ENCODE measurements around the gene EFCAB10.
"Not testable (repeated sequence)": the region's sequence is repeated elsewhere in the genome, so short reads cannot be mapped to it uniquely, and the experiment has no call there.

The EFCAB10 gene

DNA sequence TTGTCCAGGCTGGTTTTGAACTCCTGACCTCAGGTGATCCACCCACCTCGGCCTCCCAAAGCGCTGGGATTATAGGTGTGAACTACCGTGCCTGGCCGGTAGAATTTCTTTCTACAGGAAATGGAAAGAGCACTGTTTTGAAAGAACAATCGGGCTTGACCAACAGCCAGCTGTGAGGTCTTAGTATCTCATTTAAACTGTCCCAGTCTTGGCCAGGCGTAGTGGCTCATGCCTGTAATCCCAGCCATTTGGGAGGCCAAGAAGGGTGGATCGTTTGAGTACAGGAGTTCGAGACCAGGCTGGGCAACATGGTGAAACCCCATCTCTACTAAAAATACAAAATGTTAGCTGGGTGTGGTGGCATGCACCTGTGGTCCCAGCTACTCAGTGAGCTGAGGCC, 17.8 kb upstream of the EFCAB10 start:
- DNase-seq (ENCODE audit: low read depth) = not testable (repeated sequence)

DNA sequence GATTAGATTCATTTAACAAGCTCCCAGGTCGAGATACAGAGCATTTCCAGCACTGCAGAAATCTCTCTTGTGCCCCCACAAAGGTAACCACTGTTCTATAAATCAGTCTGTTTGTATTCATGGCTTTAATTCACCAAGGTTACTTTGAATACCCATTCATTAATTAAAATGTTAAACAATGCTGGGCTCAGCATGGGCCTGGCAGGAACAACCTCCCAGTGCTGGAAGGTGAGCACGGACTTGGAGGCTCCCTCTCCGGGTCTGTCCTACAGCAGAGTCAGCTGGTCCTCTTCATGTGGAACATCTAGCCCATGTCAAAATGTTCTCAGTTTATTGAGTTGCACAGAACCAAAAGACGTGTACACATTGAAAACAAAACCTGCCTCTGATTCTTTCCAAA, 15.6 kb upstream of the EFCAB10 start:
- no peak for DNase-seq (ENCODE audit: low read depth)

DNA sequence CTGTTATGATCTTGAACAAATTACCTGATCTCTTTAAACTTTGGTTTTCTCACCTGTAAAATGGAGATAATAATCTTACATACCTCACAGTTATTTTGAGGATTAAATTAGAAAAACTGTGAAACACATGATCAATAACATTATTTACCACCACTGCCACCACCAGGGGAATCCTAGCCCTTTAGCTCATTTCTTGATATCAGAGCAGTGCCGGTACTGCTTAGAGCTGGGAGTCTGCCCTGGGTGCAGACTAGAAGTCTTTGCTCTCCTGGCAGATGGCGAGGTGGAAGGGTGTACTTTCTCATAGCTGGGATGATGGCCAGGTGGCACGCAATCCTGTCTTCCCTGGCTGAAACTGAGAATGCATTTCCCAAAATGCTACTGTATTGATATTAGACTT, 12.7 kb upstream of the EFCAB10 start:
- DNase-seq (ENCODE audit: low read depth) = no peak

DNA sequence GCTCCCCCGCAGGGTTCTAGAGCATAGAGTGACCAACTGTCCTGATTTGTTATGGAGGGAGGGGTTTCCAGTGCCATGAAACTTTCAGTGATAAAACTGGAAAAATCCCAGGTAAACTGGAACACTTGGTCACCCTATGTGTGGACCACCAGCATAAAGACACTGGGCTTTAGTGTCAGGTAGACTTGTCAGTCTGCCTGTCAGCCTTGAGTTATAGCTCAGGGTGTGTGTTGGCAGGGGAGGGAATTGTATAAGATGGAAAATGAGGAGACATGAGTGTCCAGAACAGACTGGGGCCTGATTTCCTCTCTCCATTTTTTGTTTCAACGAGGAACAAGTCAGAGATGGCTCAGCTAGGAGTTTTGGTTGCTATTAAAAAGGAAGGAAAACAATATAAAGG, 10.2 kb upstream of the EFCAB10 start:
- no peak for DNase-seq (ENCODE audit: low read depth)

DNA sequence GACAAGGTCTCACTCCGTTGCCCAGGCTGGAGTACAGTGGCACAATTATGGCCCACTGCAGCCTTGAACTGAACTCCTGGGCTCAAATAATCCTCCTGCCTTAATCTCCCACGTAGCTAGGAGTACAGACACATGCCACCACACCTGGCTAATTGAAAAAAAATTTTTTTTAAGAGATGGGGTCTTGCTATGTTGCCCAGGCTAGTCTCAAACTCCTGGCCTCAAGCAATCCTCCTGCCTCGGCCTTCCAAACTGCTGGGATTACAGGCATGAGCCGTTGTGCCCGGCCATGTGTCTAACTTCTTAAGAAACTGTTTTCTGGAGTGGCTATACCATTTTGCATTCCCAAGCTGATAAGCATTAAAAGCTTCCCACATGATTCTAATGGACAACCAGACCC, 9.5 kb upstream of the EFCAB10 start:
- DNase-seq (ENCODE audit: low read depth) = no peak

DNA sequence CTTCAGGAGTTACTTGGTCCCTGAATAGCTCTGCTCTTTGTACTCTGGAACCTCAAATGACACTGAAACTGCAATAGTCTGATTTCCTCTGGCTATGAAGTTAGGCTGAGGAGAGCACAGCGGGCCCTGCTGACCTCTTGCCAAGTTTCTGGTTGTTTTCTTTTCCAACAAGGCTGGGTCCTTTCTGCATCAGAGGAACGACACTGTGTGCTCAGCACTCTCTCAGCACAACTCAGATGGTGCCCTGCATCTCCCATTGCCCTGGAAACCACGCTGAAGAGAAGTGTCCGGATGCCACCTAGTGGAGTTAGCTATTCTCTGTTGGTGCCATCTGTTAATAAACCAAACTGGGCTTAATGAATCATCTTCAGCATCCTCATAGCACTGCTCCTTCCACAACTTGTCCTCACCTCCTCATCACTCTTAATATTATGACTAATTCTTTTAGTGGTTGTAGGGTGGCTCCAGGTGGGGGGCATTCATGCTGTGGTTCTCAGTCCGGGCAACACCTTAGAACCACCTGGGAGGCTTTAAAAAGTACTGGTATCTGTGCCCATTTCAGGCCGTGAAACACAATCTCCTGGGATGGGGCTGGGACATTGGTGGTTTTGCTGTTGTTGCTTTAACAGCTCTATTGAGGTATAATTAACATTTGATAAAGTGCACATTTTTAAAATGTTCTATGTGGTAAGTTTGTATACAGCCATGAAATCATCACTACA, 8.2 kb upstream of the EFCAB10 start:
- DNase-seq (ENCODE audit: low read depth) = peak; percentile 68

DNA sequence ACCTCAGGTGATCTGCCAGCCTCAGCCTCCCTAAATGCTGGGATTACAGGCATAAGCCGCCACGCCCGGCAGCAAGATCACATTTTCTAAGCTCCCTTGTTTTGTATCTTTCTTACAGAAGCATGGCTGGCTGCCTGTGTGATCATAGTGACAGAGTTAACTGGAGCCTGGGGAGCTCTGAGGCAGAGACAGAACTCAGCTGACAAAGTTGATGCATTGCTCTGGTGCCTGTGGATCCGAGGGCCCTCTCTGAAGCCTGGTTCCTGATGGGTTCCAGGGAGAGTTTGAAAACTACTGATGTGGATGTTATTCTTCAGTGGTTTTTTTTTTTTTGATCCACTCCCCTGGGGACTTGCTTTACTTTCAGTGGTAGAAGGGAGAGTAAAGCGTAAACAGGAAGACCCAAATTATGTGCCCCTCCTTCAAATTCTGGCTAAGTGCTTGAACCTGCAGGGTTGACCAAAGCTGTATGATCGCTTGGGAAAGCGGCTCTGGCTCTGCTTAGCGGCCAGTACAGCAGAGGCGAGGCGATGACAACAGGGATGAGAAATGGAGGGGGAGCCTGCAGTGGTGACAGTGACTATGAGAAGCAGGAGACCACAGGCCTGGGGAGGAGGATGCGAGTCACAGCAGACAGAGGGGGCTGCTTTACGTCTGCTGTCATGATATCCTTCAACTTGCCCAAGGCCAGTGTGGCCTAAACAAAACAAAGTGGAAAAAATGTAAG, 6.8 kb upstream of the EFCAB10 start:
- DNase-seq (ENCODE audit: low read depth) = no peak

DNA sequence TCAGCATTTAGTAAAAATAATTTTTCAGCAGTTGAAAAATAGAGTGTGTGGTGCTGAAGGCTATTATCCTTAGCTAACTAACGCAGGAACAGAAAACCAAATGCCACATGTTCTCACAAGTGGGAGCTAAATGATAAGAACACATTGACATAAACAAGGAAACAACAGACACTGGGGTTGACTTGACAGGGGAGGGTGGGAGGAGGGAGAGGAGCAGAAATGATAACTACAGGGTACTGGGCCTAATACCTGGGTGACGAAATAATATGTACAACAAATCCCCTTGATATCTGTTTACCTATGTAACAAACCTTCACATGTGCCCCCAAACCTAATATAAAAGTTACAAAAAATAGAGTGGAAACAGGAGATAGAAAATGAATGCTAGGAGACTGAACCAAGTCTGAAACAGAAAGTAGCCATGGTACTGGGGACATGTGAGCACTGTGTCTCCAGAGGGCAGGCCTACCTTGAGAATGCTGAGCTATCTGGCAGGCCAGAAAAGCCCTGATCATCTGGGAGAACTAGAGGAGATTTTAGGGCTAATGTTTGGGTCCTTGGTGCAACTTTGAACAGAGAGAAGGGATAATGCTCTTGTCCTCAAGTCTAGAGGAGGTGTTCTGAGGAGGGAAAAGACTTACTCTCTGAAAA, 4.7 kb upstream of the EFCAB10 start:
- DNase-seq (ENCODE audit: low read depth) = no peak

DNA sequence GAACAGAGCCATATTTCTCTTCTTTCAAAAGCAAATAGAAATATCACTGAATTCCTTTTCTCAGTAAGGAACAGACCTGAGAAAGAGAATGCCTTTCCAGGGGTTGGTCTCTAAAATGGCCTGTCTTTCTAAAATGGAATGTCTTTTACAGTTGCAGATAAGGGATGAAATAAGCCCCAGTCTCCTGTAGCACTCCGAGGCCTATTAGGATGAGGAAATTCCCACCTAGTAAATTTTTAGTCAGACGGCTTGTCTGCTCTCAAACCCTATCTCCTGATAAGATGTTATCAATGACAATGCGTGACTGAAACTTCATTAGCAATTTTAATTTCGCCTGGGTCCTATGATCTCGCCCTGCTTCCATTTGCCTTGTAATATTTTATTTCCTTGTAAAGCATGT, 2.9 kb upstream of the EFCAB10 start:
- no peak for DNase-seq (ENCODE audit: low read depth)

DNA sequence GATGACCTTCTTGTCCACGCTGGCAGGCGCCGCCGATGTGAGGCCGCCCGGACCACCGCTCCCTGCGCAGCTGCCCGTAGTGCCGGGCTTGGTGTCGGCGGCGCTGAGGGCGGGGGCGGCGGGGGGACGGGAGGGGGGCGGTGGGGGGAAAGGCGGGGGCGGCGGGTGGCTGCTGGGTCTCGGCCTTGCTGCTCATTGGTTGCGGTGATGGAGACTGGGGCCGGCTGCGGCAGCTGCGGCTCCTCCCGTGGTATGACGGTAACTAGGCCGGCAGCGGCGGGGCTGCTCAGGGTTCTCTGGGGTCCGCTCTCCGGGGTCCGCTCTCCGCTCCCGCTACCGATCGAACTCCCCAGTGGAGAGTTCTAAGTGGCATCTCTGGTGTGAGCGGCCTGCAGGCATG, 1.8 kb upstream of the EFCAB10 start:
- DNase-seq (ENCODE audit: low read depth) = no peak

DNA sequence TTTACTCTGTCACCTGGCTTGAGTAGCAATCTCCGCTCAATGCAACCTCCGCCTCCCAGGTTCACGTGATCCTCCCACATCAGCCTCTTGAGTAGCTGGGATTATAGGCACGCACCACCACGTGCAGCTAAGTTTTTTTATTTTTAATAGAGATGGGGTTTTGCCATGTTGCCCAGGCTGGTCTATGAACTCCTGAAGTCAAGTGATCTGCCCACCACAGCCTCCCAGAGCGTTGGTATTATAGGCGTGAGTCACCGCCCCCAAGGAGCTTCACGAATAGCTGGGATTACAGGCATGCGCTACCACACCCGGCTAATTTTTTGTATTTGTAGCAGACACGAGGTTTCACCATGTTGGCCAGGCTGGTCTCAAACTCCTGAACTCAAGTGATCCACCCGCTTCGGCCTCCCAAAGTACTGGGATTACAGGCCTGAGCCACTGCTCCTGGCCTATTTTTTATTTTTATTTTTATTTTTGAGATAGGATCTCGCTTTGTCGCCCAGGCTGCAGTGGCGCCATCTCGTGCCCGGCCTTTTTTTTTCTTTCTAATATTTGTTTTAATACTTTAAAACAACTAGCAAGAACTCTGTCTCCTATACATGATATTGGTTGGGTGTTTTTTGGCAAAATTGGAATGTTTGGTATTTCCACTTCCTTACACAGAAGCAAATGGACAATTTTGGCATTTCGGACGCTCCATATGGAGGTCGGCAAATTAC, 1.1 kb downstream of the EFCAB10 start:
- DNase-seq (ENCODE audit: low read depth) = no peak

DNA sequence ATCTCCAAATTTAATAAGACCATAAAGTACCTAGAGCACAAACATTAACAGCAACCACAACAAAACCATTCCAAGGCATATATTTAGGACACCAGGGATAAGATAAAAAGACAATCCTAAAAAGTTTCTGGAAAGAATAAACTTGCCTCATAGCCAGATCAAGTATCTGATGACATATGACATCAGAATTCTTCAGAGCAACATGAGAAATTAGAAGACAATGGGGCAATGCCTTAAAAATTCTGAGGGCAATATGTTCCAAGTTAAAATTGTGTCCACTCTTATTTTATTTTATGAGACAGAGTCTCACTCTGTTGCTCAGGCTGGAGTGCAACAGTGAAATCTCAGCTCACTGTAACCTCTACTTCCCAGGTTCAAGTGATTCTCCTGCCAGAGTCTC, 2.8 kb downstream of the EFCAB10 start:
- DNase-seq (ENCODE audit: low read depth) = peak; percentile 7

DNA sequence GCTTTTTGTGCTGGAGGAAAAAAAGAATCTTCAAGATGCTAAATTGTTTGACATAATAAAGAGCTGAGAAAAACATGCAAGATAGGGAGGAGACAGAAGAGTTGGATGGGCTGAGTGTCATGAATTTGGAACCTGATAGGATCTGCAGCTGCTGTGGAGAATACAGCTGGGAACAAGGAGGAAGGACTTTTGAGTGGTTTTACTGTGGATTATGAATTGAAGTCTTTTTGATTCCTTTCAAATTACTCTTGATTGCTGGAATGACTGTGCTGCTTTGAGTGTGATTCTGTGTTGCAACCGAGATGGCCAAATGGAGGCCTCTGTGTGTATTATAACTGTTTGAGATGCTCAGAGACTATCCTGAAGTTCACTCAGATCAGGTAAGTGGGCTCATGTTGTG, 4.0 kb downstream of the EFCAB10 start:
- no peak for DNase-seq (ENCODE audit: low read depth)

DNA sequence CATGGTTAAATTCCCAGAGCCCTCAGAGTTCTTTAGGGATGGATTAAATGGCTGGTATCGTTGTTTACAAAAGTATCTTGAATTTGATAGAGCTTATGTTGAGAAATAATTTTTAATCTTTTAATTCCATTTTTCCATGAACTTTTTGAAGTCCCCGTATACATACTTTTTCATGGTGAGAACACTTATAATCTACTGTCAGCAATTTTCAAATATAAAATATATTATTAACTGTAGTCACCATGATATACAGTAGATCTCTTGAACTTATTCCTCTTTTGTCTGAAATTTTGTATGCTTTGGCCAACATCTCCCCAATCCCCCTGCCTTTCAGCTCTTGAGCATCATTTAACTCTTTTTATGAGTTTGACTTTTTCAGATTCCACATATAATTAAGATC, 9.4 kb downstream of the EFCAB10 start:
- no peak for DNase-seq (ENCODE audit: low read depth)

DNA sequence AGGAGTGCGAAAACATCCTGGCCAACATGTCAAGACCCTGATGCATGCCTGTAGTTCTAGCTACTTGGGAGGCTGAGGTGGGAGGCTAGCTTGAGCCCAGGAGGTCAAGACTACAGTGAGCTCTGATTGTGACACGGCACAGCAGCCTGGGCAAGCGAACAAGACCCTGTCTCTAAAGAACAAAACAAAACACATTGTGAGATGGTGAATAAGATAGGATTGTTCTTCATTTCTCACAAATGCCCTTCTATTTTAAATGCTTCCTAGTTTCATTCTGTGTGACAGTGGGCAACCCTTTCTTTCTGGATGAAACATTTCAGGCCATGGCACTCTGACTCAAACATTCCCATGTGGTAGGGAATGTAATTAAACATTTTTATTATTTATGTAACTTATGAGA, 13.5 kb downstream of the EFCAB10 start:
- no peak for DNase-seq (ENCODE audit: low read depth)

DNA sequence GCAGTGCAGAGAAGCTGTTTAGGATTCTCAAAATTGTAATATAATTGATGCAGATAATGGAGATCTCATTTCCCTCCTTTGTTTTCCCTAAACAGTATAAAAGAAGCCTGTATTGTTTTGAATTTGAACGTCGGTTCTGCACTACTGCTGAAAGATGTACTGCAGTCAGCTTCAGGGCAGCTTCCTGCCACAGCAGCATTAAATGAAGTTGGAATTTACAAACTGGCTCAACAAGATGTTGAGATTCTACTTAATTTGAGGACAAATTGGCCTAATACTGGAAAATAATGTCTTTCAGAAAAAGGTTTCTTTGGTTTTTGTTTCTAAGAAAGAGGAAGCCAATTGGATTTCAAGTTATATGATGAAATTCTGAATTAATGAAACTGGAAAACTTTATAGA, 14.3 kb downstream of the EFCAB10 start:
- no peak for DNase-seq (ENCODE audit: low read depth)

DNA sequence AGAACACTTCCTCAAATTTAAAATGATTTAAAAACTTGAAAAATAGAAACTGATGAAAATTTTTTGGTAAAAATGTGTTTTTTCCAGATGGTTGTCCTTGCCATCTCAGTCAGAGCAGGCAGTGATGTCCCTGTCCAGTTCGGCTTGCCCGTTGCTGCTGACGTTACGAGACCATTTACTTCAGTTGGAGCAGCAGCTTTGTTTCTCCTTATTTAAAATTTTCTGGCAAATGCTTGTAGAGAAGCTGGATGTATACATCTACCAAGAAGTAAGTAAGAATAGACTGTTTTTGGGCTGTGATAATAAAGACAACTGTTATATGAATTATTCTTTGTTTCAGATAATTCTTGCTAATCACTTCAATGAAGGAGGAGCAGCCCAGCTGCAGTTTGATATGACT, 16.1 kb downstream of the EFCAB10 start:
- no peak for DNase-seq (ENCODE audit: low read depth)

DNA sequence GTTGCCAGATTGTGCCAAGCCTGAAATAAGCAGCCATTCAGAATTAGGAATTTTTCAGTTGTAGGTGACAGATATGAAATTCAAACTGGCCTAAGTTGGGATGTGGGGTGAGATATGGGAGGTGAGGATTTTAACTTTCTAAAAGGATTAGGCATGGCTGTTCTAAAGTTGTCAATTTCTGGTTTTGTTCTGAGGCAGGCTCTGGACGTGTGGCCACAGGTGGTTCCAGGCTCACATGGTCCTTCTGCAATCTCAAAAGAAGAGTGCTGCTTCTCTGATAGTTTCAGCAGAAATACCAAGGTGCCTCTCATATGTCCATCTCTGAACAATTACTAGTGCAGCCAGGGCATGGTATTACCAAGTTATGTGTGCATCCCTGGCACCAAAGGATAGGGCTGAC, 21.4 kb downstream of the EFCAB10 start:
- no peak for DNase-seq (ENCODE audit: low read depth)

DNA sequence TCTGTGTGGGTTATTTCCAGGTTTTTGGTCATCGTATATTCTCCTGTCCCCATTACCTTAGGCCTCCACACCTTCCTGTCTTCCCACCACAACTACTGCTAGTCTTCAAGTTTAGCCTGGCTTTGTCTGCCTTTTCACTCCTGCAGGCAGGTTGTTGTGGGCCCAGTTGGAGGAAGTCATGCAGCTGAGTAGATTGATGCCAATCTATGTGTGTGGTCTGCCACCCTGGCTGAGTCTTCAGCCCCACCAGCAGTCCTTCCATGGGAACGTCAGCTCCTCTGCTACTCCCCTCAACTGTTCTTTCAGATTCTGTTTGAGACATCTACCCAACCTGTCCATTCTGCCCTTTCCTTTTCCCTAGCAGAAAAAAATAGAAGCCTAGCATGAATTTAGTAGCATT, 43.0 kb downstream of the EFCAB10 start:
- no peak for DNase-seq (ENCODE audit: low read depth)

DNA sequence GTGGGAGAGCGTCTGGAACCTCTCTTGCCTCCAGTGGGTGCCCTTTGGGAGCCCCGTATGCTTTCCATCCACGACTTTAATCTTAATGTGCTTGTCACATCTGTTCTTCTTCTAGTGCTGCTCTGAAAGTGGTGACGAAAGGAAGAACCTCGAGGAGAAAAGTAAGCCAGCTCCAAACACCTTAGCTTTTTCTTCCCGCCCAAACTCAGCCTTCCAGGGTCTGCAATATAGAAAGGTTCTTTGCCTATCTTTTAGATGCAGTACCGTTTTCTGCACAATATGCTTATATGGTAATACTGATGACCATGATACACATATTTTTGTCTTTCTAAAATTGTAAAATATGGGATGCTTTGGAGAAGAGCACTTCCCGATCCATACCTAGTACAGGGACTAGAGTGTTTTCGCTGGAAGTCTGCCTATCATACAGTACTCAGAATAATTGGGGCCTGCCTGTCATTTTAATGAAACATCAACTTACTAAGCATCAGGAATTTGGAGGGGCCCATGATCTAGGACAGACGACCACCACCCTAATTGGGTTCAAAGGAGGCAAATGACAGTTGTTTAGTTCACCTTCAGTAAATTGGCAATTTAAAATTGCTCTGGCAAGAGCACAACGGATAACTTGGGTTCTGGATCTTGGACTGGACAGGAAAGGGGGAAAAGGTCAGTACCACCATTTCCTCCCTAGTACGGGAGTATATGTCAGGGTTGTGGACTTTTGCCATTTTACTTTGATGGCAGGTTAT, 48.4 kb downstream of the EFCAB10 start:
- DNase-seq (ENCODE audit: low read depth) = no peak

DNA sequence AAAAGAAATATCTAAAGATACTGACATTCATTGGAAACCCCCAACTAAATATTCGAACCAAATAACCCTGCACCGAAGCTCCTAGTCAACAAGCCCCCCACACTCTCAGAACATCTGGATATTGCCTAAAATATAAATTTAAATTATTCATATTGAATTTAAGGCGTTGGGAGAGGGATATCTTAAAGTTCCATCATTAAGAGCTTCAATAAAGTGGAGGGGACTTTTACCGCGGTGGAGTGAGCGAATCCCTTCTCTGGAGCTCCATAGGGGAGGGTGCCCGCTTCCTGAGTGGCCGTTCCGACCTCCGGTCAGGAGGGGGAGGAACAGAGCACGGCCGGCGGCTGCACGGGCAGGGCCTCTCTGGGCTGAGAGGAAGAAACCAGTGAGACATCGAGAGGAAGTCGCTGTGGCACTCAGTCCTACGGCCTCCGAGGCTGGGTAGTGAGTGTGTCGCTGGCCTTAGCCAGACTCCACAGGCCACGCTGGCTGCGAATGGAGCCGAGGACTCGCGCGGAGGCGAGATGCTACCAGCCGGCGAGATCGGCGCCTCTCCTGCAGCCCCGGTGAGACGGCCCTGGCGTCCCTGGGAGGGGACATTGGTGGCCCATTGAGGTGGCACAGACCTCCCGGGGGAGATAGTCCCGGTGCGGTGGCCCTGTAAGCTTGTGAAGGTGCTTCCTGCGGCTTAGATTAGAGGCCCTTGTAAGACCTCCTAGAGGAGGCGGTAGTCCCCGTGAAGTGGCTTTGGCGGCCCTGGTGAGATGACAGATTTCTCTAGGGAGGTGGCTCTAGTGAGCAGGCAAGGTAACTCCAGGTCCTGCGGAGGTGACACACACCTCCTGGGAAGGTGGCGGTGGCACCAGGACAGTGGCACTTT, 49.3 kb downstream of the EFCAB10 start, which contains the start of gene RINT1:
Gene RINT1 (plus strand): TSS at position 410 of the 880 bp plus-strand sequence. CDS start 115 bp downstream, at position 525.
- DNase-seq (ENCODE audit: low read depth) = peak; percentile 79
